Right renal pelvis (tissue), 4 donors: ENCODE measurements around the gene SIMC1. TPM values are rescaled to one million over a fixed set of nuclear protein-coding genes. Genes with fewer than 3 reads are reported as not detected.
A peak's percentile ranks its signal among the peaks of the same experiment; 100 is the strongest.
"Not testable (repeated sequence)": the region's sequence is repeated elsewhere in the genome, so short reads cannot be mapped to it uniquely, and the experiment has no call there.

ENCODE experiments used
- DNase-seq, 4 donors: peaks; one replicate each; pipeline ENCODE4 v3.0.0-alpha.2; 2013; ENCODE audit warnings: low read depth in 4 of 4, low spot score in 3 of 4, missing footprints in 1 of 4
- polyA plus RNA-seq, 4 donors: library from polyadenylated mRNA; unstranded; fragments of 120-200 nt; gene quantifications; one replicate each; pipeline ENCODE4 v1.2.1, GENCODE V29; 2013; ENCODE audit not compliant: insufficient read length in 4 of 4

The SIMC1 gene
- polyA plus RNA-seq, 4 donors: 19.0 to 22.0 (median 19.9) TPM

DNA sequence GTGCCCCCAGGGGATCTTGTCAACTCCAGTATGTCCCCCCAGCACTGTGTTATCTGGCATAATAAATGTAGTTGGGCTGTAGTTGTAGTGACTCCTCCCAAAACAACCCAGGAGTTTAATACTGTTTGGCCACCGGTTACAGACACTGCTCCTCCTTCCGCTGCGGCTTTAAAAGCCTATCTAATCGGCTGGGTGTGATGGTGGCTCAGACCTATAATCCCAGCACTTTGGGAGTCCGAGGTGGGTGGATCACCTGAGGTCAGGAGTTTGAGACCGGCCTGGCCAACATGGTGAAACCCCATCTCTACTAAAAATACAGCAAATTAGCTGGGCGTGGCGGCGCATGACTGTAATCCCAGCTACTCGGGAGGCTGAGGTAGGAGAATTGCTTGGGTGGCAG lies 34.7 kb upstream of the SIMC1 start:
- not testable (repeated sequence) for DNase-seq

DNA sequence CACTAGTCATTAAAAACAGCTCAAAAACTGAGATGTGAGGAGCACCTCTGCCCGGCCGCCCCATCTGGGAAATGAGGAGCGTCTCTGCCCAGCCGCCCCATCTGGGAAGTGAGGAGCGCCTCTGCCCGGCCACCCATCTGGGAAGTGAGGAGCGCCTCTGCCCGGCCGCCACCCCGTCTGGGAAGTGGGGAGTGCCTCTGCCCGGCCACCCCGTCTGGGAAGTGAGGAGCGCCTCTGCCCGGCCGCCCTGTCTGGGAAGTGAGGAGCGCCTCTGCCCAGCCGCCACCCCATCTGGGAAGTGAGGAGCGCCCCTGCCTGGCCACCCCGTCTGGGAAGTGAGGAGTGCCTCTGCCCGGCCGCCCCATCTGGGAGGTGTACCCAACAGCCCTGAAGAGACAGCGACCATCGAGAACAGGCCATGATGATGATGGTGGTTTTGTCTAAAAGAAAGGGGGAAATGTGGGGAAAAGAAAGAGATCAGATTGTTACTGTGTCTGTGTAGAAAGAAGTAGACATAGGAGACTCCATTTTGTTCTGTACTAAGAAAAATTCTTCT lies 23.7 kb upstream of the SIMC1 start:
- not testable (repeated sequence) for DNase-seq

DNA sequence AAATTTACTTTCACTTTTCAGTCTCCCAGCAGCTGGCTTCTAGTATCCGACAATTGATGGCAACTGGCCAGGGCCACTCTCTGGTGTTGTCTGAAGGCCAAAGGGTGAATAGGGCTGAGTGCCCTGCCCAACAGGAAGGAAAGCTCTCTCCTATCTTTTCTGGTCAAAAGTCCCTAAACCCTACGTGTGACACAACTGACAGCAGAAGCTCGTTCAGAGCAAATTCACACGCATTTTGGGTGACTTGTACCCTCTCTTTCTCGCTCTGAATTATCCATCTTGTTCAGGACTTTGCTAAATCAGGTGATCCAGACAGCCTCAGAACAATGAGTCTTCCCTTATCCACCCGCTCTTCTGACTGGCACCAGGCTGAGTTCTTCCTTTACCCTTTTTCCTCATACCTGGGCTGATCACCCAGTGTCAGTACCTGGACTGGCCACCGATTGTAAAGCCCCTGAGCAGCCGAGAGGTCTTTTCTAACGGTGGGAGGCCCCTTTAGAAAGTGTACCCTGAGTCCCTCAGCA lies 21.8 kb upstream of the SIMC1 start:
- not testable (repeated sequence) for DNase-seq

DNA sequence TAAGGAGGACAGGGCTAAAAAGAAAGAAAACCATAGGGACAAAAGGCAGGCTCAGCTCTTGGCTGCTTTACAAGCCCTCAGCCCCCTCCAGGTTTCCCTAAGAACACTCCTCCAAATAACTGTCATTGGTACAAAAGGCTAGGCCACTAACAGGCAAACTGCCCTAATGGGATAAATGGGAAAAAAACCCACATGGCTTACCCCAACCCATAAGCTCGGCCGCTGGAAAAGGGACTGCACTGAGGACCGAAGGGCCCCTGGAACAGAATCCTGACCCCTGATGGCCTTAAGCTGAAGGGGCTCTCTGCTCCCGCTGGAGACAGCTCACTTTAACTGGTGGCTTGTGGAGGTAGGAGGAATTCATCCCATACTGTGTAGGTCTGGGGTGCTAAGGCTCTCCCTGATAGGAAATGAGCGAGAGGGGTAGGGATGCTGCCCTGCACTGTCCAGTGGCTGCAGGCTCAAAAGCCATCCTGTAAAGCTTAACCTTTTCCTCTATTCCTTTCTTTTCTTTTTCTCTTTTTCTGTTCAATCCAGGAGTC lies 21.0 kb upstream of the SIMC1 start:
- DNase-seq: not testable (repeated sequence)

DNA sequence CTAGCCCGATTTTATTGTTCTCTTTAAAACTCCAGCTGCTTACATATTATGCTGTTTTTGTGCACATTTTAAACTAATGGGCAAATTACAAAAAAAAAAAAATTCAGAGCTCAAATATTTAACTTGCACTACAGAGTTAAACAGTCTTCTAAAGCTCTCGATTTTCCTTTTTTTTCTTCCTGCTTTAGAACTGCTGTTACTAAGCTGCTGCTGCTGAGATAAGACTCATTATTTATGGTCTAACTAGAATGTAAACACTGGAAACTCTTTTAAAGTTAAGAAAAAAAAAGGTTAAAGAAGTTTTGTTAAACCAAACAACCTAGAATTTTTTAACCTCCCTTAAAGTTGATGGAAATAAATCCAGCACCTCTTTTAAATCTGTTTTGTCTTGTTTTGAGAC lies 20.5 kb upstream of the SIMC1 start:
- not testable (repeated sequence) for DNase-seq

DNA sequence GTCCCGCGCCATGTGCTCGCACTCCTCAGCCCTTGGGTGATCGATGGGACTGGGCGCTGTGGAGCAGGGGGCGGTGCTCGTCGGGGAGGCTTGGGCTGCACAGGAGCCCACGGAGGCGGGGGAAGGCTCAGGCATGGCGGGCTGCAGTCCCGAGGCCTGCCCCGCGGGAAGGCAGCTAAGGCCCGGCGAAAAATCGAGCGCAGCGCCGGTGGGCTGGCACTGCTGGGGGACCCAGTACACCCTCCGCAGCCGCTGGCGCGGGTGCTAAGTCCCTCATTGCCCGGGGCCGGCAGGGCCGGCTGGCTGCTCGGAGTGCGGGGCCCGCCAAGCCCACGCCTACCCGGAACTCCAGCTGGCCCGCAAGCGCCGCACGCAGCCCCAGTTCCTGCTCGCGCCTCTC lies 16.2 kb upstream of the SIMC1 start:
- not testable (repeated sequence) for DNase-seq

DNA sequence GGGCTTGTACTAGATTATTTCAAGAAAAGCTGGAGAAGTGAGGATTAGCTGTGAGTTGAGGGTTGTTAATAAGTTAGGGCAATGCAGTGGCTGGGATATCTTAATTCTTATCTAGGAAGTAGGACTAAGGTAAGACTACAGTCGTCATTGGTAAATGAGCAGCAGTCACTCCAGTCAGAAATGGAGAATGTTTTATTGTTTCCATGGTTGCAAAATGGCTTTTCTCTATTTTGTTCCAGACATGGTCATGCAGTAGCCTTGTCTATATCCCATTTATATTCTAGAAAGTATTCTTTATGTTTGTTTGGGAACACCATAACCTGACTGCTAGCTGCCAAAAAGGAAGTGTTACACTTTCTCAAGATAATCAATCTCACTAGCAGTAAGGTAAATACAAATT lies 9.9 kb upstream of the SIMC1 start:
- DNase-seq: not testable (repeated sequence)

DNA sequence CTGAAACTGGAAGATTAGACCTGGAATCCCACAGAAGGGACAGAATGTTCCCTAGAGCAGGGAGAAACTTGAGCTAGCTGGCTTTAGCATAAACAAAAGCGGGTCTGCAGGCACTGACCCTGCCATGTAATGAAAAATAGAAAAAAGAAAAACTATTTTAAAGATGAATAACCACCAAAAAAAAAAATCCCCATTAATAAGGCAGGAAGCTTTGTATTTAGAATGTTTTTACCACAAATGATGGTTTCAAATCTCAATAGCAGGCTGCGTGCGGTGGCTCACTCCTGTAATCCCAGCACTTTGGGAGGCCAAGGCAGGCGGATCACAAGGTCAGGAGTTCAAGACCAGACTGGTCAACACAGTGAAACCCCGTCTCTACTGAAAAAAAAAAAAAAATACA lies 5.0 kb upstream of the SIMC1 start:
- not testable (repeated sequence) for DNase-seq

DNA sequence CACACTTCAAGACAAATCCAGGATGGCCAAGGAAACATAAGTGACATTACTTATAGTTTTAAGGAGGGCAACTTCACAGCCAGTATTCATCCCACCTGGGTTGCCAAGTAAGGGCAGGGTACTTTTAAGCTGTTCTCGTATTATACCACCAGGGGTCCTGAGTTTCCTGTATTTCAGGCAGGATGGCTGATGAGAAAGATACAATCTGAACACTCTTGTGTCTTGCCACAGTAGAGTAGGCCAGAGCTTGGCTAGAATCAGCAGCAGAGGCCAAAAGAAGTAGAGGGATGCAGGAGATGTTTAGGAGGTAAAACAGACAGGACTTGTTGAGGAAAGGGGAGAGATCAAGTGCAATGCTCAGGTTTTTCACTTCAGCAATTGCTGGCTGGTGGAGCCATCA lies 3.1 kb upstream of the SIMC1 start:
- DNase-seq: peak in 2 of 4 donors; percentile 14 to 20

DNA sequence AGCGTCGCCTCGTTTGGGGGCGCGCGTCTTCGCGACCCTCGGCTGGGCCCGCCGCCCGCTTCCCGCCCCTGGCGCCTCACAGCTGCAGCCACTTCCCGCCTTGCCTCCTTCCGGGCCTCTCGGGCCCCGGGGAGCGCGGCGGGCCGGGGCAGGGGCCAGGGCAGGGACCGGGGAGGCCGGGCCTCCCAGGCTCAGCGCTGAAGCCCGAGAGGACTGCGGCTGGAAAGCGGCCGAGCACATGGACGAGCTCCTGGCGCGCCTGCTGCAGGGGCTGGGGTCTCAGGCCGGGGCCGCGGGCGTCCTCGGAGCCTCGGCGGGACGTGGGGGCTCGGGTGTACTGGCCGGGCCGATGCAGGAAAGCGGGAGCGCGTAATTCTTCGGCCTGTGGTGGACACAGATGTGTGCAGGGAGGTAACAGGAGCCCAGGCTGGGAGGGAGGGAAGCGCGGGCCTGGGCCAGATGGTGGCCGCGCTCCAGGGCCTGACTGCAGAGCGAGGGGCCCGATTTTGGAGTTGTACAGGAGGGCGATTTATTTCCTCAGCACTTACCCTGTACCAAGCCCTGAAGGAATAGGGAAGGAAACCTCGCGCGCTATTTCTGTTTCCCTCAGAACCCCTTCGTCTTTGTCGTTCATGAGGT lies 540 bp downstream of the SIMC1 start:
- not testable (repeated sequence) for DNase-seq

DNA sequence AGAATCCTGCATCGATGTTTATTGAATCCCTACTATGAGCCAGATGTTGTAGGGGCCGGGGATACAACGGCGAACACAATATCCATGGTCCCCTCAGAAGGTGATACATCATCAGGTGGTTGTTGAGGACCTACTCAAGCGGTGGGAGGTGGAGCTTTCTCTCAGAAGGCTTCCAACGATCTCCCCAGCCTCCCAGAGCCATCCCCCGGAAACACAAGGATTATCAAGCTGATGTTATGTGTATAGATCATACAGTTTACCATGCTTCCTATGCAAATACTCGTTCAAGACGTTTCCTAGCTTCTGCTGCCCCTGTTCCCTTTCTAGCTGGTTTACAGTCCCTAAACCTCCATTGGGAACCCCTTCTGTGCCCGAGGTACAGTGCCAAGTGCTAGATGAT lies 1.1 kb downstream of the SIMC1 start:
- not testable (repeated sequence) for DNase-seq

DNA sequence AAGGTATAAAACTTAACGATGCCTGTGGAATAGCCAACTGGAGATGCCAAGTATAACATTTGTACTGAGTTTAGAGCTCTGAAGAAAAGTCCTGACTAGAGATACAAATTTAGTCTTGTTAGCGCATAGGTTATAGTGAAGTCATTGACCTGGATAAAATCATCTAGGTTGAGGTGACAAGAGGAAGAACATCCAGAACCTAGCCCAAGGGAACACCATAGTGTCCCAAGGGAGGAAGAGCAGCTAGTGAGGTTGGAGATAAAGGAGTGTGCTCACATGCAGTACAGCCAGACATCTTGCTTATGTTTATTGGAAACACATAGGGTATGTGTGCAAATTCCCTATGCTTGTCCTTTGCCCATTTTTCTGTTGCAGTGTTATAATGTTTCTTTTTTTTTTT lies 6.1 kb downstream of the SIMC1 start:
- not testable (repeated sequence) for DNase-seq

DNA sequence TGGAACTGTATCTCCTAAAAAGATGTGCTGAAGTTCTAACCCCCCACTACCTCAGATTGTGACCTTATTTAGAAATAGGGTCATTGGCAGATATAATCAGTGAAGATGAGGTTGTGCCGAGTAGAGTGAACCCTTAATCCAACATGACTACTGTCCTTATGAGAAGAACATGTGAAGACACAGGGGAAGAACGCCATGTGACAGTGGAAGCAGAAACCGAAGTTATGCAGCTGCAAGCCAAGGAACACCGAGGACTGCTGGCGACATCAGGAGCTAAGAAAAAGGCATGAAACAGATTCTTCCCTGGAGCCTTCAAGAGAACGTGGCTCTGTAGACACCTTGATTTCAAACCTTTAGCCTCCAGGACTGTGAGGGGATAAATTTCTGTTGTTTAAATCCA lies 6.8 kb downstream of the SIMC1 start:
- not testable (repeated sequence) for DNase-seq

DNA sequence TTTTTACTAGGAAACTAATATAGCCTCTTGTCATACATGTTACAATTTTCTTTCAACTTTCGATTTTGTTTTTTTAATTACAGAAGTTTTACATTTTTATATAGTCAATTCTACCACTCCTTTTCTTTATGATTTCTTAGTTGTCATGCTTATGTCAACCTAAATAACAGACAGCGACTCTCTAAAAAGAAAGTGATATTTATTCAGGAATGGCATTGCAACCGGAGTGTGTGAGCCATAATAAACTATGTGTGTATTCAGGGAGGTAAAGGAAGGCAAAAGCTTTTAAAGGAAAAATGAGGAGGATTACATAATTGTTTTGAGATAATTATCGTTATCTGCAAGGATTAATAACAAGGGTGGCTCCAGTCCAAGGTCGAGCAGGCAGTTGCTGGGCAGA lies 7.3 kb downstream of the SIMC1 start:
- DNase-seq: not testable (repeated sequence)

DNA sequence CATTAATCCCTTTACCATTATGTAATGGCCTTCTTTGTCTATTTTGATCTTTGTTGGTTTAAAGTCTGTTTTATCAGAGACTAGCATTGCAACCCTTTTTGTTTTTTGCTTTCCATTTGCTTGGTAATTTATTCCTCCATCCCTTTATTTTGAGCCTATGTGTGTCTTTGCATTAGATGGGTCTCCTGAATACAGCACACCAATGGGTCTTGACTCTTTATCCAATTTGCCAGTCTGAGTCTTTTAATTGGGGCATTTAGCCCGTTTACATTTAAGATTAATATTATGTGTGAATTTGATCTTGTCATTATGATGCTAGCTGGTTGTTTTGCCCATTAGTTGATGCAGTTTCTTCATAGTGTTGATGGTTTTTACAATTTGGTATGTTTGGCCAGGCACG lies 12.5 kb downstream of the SIMC1 start:
- DNase-seq: not testable (repeated sequence)

DNA sequence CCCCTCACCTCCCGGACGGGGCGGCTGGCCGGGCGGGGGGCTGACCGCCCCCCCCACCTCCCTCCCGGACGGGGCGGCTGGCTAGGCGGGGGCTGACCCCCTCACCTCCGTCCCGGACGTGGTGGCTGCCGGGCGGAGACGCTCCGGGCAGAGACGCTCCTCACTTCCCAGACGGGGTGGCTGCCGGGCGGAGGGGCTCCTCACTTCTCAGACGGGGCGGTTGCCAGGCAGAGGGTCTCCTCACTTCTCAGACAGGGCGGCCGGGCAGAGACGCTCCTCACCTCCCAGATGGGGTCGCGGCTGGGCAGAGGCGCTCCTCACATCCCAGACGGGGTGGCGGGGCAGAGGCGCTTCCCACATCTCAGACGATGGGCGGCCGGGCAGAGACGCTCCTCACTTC lies 13.9 kb downstream of the SIMC1 start:
- DNase-seq: not testable (repeated sequence)

DNA sequence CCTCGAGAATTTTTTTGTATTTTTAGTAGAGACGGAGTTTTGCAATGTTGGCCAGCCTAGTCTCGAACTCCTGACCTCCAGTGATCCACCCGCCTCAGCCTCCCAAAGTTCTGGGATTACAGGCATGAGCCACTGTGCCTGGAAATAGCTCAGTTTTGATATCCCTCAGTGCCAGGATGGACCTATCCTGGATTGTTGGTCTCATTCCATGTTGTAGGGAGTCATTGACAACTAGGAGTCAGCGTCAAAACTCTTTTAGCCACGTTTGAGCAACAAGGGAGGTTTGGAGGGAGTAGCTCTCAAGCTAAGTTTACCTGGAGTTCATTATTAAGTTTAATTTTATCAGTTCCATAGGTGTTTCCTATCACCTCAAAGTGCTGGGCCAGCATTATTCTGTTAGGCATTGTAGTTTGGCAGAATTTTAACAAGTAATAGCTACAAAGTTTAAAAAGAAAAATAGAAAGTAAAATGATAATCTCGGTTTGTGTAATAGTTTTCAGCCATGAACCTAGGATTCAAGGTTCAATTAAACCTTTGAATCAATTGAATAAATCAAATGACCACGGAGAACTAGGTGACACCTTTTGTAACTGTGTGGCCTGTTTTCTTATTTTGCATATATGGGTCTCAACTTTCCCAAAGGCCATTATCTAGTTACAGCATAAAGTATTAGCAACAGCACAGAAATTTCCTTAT lies 15.3 kb downstream of the SIMC1 start:
- not testable (repeated sequence) for DNase-seq

DNA sequence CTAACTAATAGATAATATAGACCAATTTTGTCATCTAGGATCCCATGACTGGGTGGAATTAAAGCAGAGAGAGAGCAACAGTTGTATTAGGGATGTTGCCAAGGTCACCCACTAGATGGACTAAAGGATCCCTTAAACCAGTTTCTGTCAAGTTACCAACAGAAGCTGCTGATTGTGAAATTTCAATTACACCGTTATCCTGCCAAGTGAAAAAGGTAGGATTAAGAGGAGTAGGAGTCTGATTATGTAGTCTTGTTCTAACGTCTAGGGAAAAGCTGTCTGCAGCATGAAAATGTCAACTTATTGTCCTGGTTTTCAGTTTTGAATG lies 15.8 kb downstream of the SIMC1 start:
- not testable (repeated sequence) for DNase-seq

DNA sequence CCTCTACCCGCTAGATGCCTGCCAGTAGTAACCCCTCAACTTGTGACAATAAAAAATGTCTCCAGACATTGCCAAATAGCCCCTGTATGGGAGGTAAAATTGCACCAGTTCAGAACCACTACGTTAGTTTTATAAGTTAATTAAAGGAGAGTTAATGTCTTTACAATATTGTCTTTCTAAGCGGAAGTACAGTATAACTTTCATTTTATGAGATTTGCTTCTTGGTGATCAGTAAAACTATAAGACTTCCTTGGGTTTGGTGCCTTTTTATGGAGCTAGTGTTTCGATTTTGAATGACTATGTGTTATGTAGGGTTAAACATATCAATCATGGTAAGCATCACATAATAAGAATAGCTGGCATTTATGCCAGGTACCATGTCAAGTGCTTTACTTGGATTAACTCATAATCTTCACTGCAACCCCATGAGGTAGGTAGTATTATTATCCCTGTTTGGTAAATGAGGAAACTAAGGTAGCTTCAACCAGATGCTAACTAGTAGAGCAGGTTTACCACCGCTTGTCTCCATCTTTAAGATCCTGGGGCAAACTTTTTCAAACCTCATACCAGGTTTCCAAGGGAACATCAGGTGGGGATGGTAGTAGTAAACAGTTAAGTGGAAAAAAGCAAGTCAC lies 19.8 kb downstream of the SIMC1 start:
- DNase-seq: not testable (repeated sequence)

DNA sequence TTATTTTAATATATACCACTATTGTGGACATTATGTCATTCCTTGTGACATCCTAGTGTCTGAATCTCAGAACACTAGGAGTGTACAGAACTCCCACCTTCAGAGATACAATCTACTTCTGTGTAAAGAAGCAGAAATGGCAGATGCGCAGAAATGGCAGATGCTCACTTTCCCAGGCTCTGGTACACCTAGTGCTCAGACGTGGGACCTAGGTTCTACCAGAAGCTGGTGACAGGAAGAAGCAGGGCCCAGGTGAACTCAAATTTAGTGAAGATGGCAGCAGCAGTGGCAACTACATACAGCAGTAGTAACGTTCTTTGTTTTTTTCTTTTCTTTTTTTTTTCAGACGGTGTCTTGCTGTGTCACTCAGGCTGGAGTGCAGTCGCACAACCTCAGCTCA lies 22.5 kb downstream of the SIMC1 start:
- DNase-seq: not testable (repeated sequence)

DNA sequence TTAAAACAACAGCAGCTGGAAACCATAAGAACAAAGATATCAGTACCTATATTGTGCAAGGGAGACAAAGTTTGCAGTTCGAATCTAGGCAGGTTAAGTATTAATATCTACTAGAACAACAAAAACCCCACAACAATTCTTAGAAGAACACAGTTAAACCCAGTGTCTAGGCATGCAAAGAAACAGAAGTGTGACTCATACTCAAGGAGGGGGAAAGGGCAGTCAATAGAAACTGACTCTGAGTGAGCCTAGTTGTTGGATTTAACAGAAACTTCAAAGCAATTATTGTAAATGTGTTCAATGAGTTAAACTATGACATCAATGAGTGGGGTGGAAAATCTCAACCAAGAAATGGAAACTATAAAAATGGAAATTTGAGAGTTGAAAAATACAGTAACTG lies 28.2 kb downstream of the SIMC1 start:
- DNase-seq: not testable (repeated sequence)
